Activated T-helper 17 cell treated with anti-CD3 and anti-CD28 coated beads, Interleukin-2, amount 50 U/mL, for 72 hours (primary cell): ENCODE results near the gene RNF141. TPM values are rescaled to one million over a fixed set of nuclear protein-coding genes. Genes with fewer than 3 reads are reported as not detected.

Experiments
- ATAC-seq: fragments of 150-1000 bp; cut with Tn5 transposase; replicated peaks from 2 replicates; pipeline ENCODE4 v1.10.0; 2021; ENCODE audit warnings: mild to moderate bottlenecking, moderate library complexity
- H3K27ac Mint-ChIP-seq: one replicate; pipeline ENCODE4 v1.8.0; 2022; ENCODE audit warnings: mixed read lengths
- H3K27me3 Mint-ChIP-seq: one replicate; pipeline ENCODE4 v1.8.0; 2022; ENCODE audit warnings: mixed read lengths
- H3K36me3 Mint-ChIP-seq: one replicate; pipeline ENCODE4 v1.8.0; 2022; ENCODE audit warnings: low read depth, mild to moderate bottlenecking, mixed read lengths
- H3K4me1 Mint-ChIP-seq: one replicate; pipeline ENCODE4 v1.8.0; 2022; ENCODE audit warnings: mixed read lengths
- H3K4me3 Mint-ChIP-seq: one replicate; pipeline ENCODE4 v1.8.0; 2022; ENCODE audit warnings: mild to moderate bottlenecking, mixed read lengths
- H3K9me3 Mint-ChIP-seq: one replicate; pipeline ENCODE4 v1.8.0; 2022; ENCODE audit warnings: mixed read lengths
- total RNA-seq, 2 donors: library from RNA; stranded (reverse); gene quantifications; one replicate each; pipeline ENCODE4 v1.2.3, GENCODE V29; 2022

Gene RNF141
- total RNA-seq, 2 donors from 2014 or later = 7.8 to 8.5 TPM

- no peak for ATAC-seq
Measured at GRCh38 chr11:10522276-10522675, 18.7 kb downstream of the RNF141 start.

GRCh38 chr11:10520562-10520961, 20.4 kb downstream of the RNF141 start:
- Mint-ChIP-seq H3K27ac (no peak overlapping the region), H3K36me3 (peaks cover 71% of the 10 kb centered on the region), H3K27me3 (no peaks in the 10 kb centered on the region), H3K4me1 (no peaks in the 10 kb centered on the region), H3K4me3 (no peak overlapping the region), H3K9me3 (no peaks in the 10 kb centered on the region)
- ATAC-seq = no peak

More at GRCh38 chr11:10522276-10522675, 18.7 kb downstream of the RNF141 start:
- peaks cover 7% of the 10 kb centered on the region for H3K4me1 Mint-ChIP-seq
- H3K27ac Mint-ChIP-seq = peak overlapping the region; percentile 8
- no peak overlapping the region for H3K4me3 Mint-ChIP-seq
- peaks cover 70% of the 10 kb centered on the region for H3K36me3 Mint-ChIP-seq
- H3K27me3 Mint-ChIP-seq = no peaks in the 10 kb centered on the region
- no peaks in the 10 kb centered on the region for H3K9me3 Mint-ChIP-seq

GRCh38 chr11:10519630-10520029, 21.4 kb downstream of the RNF141 start:
- Mint-ChIP-seq H3K4me3 (no peak overlapping the region), H3K36me3 (peaks cover 71% of the 10 kb centered on the region), H3K4me1 (no peaks in the 10 kb centered on the region), H3K9me3 (no peaks in the 10 kb centered on the region), H3K27me3 (no peaks in the 10 kb centered on the region), H3K27ac (no peak overlapping the region)
- no peak for ATAC-seq

GRCh38 chr11:10518891-10519290, 22.1 kb downstream of the RNF141 start:
- no peak overlapping the region for H3K27ac Mint-ChIP-seq
- H3K9me3 Mint-ChIP-seq = no peaks in the 10 kb centered on the region
- H3K36me3 Mint-ChIP-seq = peaks cover 71% of the 10 kb centered on the region
- no peaks in the 10 kb centered on the region for H3K4me1 Mint-ChIP-seq
- H3K27me3 Mint-ChIP-seq = no peaks in the 10 kb centered on the region
- no peak for ATAC-seq
- no peak overlapping the region for H3K4me3 Mint-ChIP-seq

- Mint-ChIP-seq H3K4me3 (no peak overlapping the region), H3K27ac (no peak overlapping the region), H3K4me1 (no peaks in the 10 kb centered on the region), H3K9me3 (no peaks in the 10 kb centered on the region), H3K27me3 (no peaks in the 10 kb centered on the region), H3K36me3 (peaks cover 72% of the 10 kb centered on the region)
- ATAC-seq = no peak
Measured at GRCh38 chr11:10518123-10518522, 22.9 kb downstream of the RNF141 start.

- no peak for ATAC-seq
- Mint-ChIP-seq H3K4me3 (no peak overlapping the region), H3K27me3 (no peaks in the 10 kb centered on the region), H3K4me1 (no peaks in the 10 kb centered on the region), H3K27ac (no peak overlapping the region), H3K9me3 (no peaks in the 10 kb centered on the region), H3K36me3 (peaks cover 64% of the 10 kb centered on the region)
Measured at GRCh38 chr11:10515418-10515817, 25.6 kb downstream of the RNF141 start.

GRCh38 chr11:10514709-10515108, 26.3 kb downstream of the RNF141 start:
- Mint-ChIP-seq H3K27me3 (no peaks in the 10 kb centered on the region), H3K4me1 (no peaks in the 10 kb centered on the region), H3K9me3 (no peaks in the 10 kb centered on the region), H3K4me3 (no peak overlapping the region), H3K27ac (no peak overlapping the region), H3K36me3 (peaks cover 64% of the 10 kb centered on the region)
- no peak for ATAC-seq

GRCh38 chr11:10514202-10514601, 26.8 kb downstream of the RNF141 start:
- no peak for ATAC-seq
- Mint-ChIP-seq H3K27me3 (no peaks in the 10 kb centered on the region), H3K9me3 (no peaks in the 10 kb centered on the region), H3K4me1 (no peaks in the 10 kb centered on the region), H3K27ac (no peak overlapping the region), H3K36me3 (peaks cover 59% of the 10 kb centered on the region), H3K4me3 (no peak overlapping the region)

GRCh38 chr11:10511181-10511621, 29.8 kb downstream of the RNF141 start:
- H3K36me3 Mint-ChIP-seq = peaks cover 29% of the 10 kb centered on the region
- H3K9me3 Mint-ChIP-seq = no peaks in the 10 kb centered on the region
- H3K27ac Mint-ChIP-seq = no peak overlapping the region
- no peaks in the 10 kb centered on the region for H3K27me3 Mint-ChIP-seq
- no peak for ATAC-seq
- no peak overlapping the region for H3K4me3 Mint-ChIP-seq
- H3K4me1 Mint-ChIP-seq = no peaks in the 10 kb centered on the region

- Mint-ChIP-seq H3K36me3 (no peaks in the 10 kb centered on the region), H3K9me3 (no peaks in the 10 kb centered on the region), H3K27me3 (no peaks in the 10 kb centered on the region), H3K27ac (no peak overlapping the region), H3K4me1 (no peaks in the 10 kb centered on the region), H3K4me3 (no peak overlapping the region)
- no peak for ATAC-seq
Measured at GRCh38 chr11:10506008-10506370, 35.0 kb downstream of the RNF141 start.

GRCh38 chr11:10505278-10506007, 35.5 kb downstream of the RNF141 start:
- Mint-ChIP-seq H3K9me3 (no peaks in the 10 kb centered on the region), H3K4me3 (no peak overlapping the region), H3K36me3 (no peaks in the 10 kb centered on the region), H3K4me1 (no peaks in the 10 kb centered on the region), H3K27ac (no peak overlapping the region), H3K27me3 (no peaks in the 10 kb centered on the region)
- ATAC-seq = no peak

- H3K27ac Mint-ChIP-seq = no peak overlapping the region
- H3K4me3 Mint-ChIP-seq = no peak overlapping the region
- H3K4me1 Mint-ChIP-seq = no peaks in the 10 kb centered on the region
- H3K36me3 Mint-ChIP-seq = no peaks in the 10 kb centered on the region
- ATAC-seq = no peak
- H3K27me3 Mint-ChIP-seq = no peaks in the 10 kb centered on the region
- no peaks in the 10 kb centered on the region for H3K9me3 Mint-ChIP-seq
Measured at GRCh38 chr11:10504490-10504889, 36.5 kb downstream of the RNF141 start.

GRCh38 chr11:10503777-10504480, 37.1 kb downstream of the RNF141 start:
- Mint-ChIP-seq H3K4me1 (no peaks in the 10 kb centered on the region), H3K36me3 (no peaks in the 10 kb centered on the region), H3K4me3 (no peak overlapping the region), H3K27me3 (no peaks in the 10 kb centered on the region), H3K9me3 (no peaks in the 10 kb centered on the region), H3K27ac (no peak overlapping the region)
- ATAC-seq = no peak

- Mint-ChIP-seq H3K36me3 (no peaks in the 10 kb centered on the region), H3K4me1 (no peaks in the 10 kb centered on the region), H3K4me3 (no peak overlapping the region), H3K9me3 (no peaks in the 10 kb centered on the region), H3K27me3 (no peaks in the 10 kb centered on the region), H3K27ac (peak overlapping the region; percentile 12)
- no peak for ATAC-seq
Measured at GRCh38 chr11:10503221-10503620, 37.8 kb downstream of the RNF141 start.

- Mint-ChIP-seq H3K27me3 (no peaks in the 10 kb centered on the region), H3K9me3 (no peaks in the 10 kb centered on the region), H3K4me1 (no peaks in the 10 kb centered on the region), H3K36me3 (no peaks in the 10 kb centered on the region), H3K4me3 (no peak overlapping the region), H3K27ac (peak overlapping the region; percentile 12)
- no peak for ATAC-seq
Measured at GRCh38 chr11:10502770-10503169, 38.2 kb downstream of the RNF141 start.
